ENCODE results near the gene PALLD.
A peak's percentile ranks its signal among the peaks of the same experiment; 100 is the strongest.

Gene PALLD

GRCh38 chr4:168593399-168593798 lies 96.5 kb downstream of the PALLD start:
- no peak for DNase-seq (ENCODE audit: low spot score)

- no peak for DNase-seq (ENCODE audit: low spot score)
These were observed 97.3 kb downstream of the PALLD start for GRCh38 chr4:168594121-168594520.

- DNase-seq (ENCODE audit: low spot score) = no peak
These were observed 101.3 kb downstream of the PALLD start for GRCh38 chr4:168598191-168598590.

- DNase-seq (ENCODE audit: low spot score) = no peak
These were observed 104.1 kb downstream of the PALLD start for GRCh38 chr4:168600796-168601583.

DNA sequence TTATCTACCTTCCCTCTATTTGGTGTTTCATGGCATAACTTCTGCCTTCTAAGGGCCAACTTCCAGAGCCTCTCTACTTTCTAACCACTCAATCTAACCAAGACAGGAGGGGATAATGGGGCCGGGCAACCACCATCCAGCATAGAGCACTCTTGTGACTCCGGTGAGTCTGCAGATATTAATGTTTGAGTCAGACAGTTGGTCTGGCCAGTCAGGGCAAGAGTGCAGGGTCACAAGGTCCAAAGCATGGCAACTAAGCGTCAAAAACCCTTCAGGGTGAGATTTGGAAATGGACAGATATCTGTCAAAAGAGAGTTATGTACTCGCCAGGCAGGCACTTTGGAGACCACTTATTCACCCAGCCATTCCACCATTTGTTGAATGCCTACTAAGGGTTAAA lies 105.0 kb downstream of the PALLD start:
- DNase-seq (ENCODE audit: low spot score) = no peak

GRCh38 chr4:168604496-168605373 lies 107.9 kb downstream of the PALLD start:
- DNase-seq (ENCODE audit: low spot score) = peak; percentile 49

DNA sequence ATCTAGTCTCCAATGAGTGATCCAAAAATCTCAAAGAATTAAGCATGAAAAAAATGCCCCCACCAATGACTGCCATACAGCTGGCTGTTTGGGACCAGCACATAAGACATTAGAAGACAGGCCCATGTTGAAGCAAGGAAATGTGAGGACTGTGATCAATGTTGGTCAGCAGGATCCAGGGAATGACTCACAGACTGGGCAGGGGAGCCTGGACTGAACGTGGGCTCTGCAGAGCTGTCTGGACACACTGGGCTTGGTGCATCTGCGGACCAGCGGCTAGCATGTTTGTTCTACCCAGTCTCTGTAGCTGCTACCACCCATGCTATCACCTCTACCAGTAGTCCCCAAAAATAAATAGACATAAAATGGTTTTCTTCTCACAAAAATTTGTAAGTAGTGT lies 108.6 kb downstream of the PALLD start:
- no peak for DNase-seq (ENCODE audit: low spot score)

DNA sequence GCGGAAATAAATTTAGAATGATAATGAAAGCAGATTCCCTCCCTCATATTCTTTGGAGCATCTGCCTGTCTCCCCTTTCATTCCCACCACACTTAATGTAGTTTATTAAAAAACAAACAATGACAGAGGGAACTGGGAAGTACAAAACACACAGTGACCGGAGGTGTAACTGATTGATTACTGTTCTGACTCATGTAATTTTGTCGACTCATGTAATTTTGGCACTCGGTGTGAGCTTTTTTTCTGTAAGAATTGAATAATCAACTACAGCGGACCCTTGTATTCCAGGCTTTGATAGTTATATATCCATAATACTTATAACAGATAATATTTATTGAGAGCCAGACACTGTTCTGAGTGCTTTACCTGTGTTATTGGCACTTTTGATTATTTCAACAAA lies 110.4 kb downstream of the PALLD start:
- no peak for DNase-seq (ENCODE audit: low spot score)

DNA sequence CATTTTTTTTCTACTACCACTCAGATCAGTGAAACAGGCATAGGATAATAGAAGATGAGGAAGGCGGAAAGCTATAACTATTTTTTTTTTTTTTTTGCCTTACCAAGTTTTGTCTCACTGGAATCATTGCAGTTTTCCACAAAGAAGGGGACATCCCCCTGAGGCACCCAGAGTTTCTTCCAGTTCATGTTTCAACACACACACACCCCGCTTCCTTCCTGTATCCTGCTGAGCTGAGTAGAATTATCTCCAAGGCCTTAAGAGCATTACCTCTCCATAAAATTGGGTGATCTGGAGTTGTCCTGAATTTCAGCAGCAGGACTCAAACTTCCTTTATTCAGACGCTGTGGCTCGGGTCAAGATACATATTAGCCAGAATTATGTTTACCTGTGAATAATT lies 111.9 kb downstream of the PALLD start:
- DNase-seq (ENCODE audit: low spot score) = no peak

DNA sequence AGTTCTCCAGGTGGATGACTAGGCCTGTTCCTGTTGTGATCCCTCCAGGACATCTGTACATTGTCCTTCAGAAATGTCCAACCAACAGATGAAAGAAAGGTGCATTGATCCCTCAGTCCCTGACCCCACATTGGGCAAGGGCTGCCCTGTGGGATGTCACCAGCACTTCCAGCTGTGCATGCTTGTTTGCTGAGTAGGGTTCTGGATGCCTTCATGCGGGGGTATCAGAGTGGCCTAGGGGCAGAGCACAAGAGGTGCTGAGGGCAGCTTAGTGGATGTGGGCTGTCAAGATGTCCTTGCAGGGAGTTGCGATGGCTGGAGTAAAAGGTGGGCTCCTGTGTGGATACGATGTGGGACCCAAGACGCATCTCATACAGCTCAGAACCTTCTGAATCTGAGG lies 112.5 kb downstream of the PALLD start:
- DNase-seq (ENCODE audit: low spot score) = no peak

GRCh38 chr4:168610911-168611530 lies 114.2 kb downstream of the PALLD start:
- DNase-seq (ENCODE audit: low spot score) = no peak

DNA sequence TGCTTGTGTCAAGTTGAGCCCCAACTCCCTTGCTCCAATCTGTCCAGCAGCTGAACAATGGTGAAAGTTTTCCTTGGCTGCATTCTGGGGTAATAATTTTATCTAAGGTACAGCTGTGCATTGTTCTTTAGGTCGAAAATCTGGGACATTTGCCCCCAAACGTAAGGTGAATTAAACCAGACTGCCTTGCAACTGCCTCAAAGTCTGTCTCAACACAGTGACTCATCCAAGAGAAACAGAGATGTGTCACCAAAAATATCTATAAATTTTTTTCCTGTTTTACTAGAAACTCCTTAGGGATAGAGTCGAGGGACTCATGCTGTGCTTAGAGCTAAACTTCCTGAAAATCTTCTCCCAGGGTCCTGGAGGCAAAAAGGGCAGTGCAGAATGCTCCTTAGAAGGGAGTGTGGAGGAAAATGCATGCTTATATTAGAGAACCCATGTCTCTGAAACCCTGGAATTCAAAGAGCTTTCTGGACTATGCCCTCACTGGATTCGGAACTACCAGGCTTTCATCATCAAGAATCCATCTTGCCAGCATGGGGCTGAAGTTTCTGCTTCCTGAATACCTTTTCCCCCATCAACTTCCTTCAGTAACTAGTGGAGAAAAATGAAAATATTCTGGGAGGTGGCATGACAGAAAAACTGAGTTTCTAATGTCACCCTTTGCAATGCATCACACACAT lies 115.7 kb downstream of the PALLD start:
- DNase-seq (ENCODE audit: low spot score) = peak; percentile 56

DNA sequence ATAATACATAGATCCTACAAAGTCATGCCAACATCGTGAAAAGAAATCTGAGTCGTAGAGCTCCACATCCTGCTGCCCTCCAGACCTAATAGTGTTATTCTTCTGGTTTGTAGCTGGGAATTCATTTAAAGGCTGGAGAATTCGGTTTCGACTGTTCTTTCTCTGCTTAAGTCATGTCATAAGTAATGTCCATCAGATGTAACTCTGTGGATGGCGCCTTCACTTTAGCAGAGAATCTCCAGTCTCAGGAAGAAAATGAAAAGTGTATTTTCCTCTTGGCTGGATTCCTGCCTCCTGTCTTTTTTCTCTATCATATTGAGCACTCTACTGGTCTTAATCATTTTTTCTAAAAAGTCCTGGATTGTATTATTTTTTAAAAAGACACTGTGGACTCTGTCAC lies 117.0 kb downstream of the PALLD start:
- DNase-seq (ENCODE audit: low spot score) = no peak

GRCh38 chr4:168614281-168615057 lies 117.6 kb downstream of the PALLD start:
- no peak for DNase-seq (ENCODE audit: low spot score)

- DNase-seq (ENCODE audit: low spot score) = no peak
These were observed 118.6 kb downstream of the PALLD start for GRCh38 chr4:168615294-168616065.

DNA sequence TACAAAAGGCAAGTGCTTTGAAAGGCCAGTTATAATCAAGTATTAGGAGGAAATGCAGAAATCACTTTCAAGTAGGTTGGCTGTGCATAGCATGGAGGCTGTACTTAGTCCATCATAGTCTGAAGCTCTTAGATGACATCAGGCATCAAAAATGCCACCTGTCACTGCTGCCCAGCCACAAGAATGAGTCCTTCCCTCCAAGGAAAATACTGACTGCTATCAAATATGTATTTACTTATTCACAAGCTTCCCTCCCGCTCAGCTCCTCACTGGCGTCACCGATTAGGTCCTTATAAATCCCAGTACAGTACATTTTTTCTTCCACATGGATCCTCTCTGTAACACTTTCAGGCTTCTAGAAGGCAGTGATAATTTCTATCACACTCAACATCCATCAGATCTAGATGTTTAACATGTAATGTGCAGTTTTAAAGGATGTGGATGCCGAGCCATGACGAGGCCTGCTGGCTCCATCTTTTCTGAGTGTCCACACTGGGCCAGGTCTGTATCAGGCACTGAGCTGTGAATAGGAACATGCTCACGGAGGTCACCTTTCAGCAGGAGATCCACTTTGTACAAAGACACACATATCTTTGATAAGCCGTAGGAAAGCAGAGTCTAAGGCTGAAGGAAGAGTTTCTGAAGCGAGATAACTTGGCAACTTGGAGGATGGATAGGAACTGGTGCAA lies 121.9 kb downstream of the PALLD start:
- DNase-seq (ENCODE audit: low spot score) = peak; percentile 10

GRCh38 chr4:168619266-168619631 lies 122.4 kb downstream of the PALLD start:
- no peak for DNase-seq (ENCODE audit: low spot score)

- no peak for DNase-seq (ENCODE audit: low spot score)
These were observed 125.1 kb downstream of the PALLD start for GRCh38 chr4:168621806-168622589.

DNA sequence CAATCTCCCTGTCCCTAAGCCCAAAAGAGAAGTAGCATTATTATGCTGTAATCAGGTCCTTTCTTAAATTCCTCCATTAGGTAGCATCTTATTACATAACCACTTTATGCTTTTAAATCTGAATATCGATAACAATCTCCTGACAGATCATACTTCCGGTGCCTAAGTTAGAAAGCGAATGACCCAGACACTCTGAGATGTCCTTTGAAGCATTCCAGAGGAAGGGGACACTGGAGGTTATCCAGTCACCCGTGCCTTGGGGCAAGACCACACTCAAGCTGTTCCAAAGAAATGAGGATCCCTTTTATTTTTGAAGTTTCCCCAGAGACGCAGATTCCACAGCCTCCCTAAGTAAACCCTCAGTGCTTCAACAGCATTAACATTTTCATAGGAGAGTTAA lies 125.7 kb downstream of the PALLD start:
- DNase-seq (ENCODE audit: low spot score) = no peak
